ENCODE measurements around the gene GMPR2. TPM values are rescaled to one million over a fixed set of nuclear protein-coding genes. Genes with fewer than 3 reads are reported as not detected.
"Not testable (repeated sequence)": the region's sequence is repeated elsewhere in the genome, so short reads cannot be mapped to it uniquely, and the experiment has no call there.

GMPR2 gene
- total and polyA plus RNA-seq, 10 donors, result 42.2 to 85.6 (median 62.8) TPM

DNA sequence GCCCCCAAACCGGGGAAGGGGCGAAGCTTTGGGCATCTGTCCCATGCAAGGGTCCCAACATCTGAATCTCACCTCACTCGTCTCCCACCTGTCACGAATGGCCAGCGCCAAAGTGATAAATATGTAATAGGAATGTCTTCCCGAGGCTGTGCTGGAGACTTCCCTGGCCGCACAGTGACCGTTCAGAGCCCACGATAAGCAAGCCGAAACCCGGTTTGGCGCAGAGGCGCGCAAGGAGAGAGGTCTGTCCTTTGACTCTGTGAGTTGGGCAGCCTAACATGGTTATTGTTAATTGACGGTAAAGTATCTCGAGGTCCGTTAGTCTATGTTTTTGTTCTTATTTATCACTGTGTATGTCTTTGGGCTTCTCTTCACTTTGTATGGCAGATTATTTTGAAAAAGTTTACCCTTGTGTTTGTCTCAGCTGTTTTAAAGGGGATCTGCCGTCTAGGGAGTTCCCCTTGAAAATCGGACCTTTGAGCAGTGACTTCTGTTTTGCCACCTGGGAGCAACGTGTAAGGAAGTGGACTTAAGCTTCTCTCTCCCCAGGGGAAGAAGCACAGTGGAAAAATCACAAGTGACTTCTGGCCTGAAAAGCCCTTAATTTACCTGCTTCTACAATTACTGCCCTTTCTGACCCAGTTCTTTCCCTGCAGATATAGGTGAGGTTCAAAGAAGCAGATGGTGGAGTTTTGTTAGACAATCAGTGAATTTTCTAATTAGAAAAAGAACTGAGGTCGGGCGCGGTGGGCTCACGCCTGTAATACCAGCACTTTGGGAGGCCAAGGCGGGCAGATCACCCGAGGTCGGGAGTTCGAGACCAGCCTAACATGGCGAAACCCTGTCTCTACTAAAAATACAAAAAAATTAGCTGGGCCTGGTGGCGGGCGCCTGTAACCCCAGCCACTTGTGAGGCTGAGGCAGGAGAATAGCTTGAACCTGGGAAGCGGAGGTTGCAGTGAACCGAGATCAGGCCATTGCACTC lies 36.4 kb upstream of the GMPR2 start:
- Histone ChIP-seq H3K36me3 (peaks cover 0 to 47% (median 13%) of the 10 kb centered on the region in 6 donors), H3K27me3 (replicated peaks in 1 of 7) (no peaks in the 10 kb centered on the region), H3K9me3 (no peaks in the 10 kb centered on the region), H3K4me1 (peaks cover 28 to 76% (median 45%) of the 10 kb centered on the region in 6 donors), H3K27ac (peak overlapping the region; percentile 95 to 100 (median 98)), H3K4me3 (peak overlapping the region; percentile 61 to 90 (median 84))
- WGBS, 5 donors, result 27 to 35% (median 30%) methylated on average over 31 to 33 of the region's 33 CpGs
- no peak for DNase-seq
- intact Hi-C loops (cut with DNase I; ENCODE audit: low total_unique reads), result no loop called here
- TF ChIP-seq, protein P1, sequence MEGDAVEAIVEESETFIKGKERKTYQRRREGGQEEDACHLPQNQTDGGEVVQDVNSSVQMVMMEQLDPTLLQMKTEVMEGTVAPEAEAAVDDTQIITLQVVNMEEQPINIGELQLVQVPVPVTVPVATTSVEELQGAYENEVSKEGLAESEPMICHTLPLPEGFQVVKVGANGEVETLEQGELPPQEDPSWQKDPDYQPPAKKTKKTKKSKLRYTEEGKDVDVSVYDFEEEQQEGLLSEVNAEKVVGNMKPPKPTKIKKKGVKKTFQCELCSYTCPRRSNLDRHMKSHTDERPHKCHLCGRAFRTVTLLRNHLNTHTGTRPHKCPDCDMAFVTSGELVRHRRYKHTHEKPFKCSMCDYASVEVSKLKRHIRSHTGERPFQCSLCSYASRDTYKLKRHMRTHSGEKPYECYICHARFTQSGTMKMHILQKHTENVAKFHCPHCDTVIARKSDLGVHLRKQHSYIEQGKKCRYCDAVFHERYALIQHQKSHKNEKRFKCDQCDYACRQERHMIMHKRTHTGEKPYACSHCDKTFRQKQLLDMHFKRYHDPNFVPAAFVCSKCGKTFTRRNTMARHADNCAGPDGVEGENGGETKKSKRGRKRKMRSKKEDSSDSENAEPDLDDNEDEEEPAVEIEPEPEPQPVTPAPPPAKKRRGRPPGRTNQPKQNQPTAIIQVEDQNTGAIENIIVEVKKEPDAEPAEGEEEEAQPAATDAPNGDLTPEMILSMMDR (IDR thresholded peaks at IDR 0.05 in 8 of 11, conservative IDR thresholded peaks at IDR 0.05 in 3 of 11), result no peak
- no peak for TF ChIP-seq POLR2AphosphoS5 (IDR thresholded peaks at IDR 0.05)

DNA sequence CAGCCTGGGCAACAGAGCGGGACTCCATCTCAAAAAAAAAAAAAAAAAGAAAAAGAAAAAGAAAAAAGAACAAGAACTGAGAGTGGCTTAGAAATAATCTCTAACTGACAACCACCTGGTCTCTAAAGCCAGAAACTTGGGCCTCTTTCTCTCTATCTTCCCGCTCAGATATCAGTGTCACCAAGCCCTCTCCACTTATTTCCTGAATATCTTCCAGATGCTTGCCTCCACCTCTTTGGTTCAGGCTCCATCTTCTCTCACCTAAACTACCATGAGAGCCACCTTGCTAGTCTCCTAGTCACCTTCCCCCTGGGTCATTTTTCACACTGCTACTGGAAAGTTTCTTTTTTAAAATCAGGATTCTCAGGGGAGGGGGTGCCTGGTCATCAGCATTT lies 35.7 kb upstream of the GMPR2 start:
- H3K4me3 ChIP-seq, result peak overlapping the region in 3 of 8 donors; percentile 78 to 90 (median 85)
- H3K9me3 ChIP-seq, result peaks cover 0 to under 1% (median 0%) of the 10 kb centered on the region in 8 donors
- TF ChIP-seq POLR2A (IDR thresholded peaks at IDR 0.05), result no peak
- TF ChIP-seq, protein P1 (IDR thresholded peaks at IDR 0.05 in 8 of 11, conservative IDR thresholded peaks at IDR 0.05 in 3 of 11), result no peak
- TF ChIP-seq POLR2AphosphoS5 (IDR thresholded peaks at IDR 0.05), result no peak
- DNase-seq, result no peak
- intact Hi-C loops (cut with DNase I; ENCODE audit: low total_unique reads), result no loop called here
- H3K27me3 ChIP-seq (replicated peaks in 1 of 7), result no peaks in the 10 kb centered on the region
- WGBS, 5 donors, result 54 to 93% (median 68%) methylated on average over 2 of the region's 2 CpGs
- peaks cover 0 to 47% (median 12%) of the 10 kb centered on the region in 6 donors for H3K36me3 ChIP-seq
- H3K27ac ChIP-seq, result peak overlapping the region in 4 of 8 donors; percentile 95 to 98 (median 97)
- H3K4me1 ChIP-seq, result peaks cover 28 to 70% (median 45%) of the 10 kb centered on the region in 6 donors

DNA sequence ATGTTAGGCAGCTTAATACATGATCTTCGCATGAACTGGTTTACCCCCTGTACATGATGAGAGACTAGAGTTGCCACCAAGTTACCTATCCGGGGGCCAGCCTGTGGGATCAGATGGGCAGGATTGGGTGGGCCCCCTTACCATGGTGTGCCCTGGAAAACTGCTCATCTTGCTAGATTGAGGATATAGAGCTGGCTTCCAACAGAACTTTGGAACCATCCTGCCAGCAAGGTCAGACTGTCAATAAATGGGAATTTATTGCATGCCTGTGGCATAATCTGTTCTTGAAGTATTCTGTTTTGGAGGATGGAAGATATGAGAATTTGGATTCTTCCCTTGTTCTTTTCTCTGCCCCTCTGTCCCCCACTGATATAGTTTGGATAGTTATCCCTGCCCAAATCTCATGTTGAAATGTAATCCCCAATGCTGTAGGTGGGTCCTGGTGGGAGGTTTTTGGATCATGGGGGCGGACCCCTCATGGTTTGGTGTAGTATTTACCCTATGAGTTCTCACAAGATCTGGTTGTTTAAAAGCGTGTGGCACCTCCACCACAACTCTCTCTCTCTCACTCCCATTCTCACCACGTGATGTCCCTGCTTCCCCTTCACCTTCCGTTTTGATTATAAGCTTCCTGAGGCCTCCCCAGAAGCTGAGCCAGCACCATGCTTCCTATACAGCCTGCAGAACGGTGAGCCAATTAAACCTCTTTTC lies 33.8 kb upstream of the GMPR2 start:
- WGBS, 5 donors, result 66 to 82% (median 73%) methylated on average over 7 of the region's 7 CpGs

DNA sequence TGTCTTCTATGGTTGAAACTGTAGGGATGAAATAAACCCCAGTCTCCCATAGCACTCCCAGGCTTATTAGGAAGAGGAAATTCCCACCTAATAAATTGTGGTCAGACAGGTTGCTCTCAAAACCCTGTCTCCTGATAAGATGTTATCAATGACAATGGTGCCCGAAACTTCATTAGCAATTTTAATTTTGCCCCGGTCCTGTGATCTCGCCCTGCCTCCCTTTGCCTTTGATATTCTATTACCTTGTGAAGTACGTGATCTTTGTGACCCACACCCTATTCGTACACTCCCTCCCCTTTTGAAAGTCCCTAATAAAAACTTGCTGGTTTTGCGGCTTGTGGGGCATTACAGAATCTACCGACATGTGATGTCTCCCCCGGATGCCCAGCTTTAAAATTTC lies 30.2 kb upstream of the GMPR2 start:
- H3K27ac ChIP-seq; H3K9me3 ChIP-seq; intact Hi-C loops (cut with DNase I; ENCODE audit: low total_unique reads); H3K4me3 ChIP-seq; H3K27me3 ChIP-seq (replicated peaks in 1 of 7); DNase-seq: not testable (repeated sequence)
- peaks cover 3 to 87% (median 29%) of the 10 kb centered on the region in 6 donors for H3K36me3 ChIP-seq
- peaks cover 8 to 38% (median 18%) of the 10 kb centered on the region in 6 donors for H3K4me1 ChIP-seq
- 91 to 96% (median 96%) methylated on average over 8 of the region's 8 CpGs for WGBS, 5 donors

More for the DNA sequence above, 33.8 kb upstream of the GMPR2 start:
- peaks cover 0 to 5% (median 0%) of the 10 kb centered on the region in 8 donors for H3K9me3 ChIP-seq
- TF ChIP-seq POLR2AphosphoS5 (IDR thresholded peaks at IDR 0.05) (no peak), POLR2A (IDR thresholded peaks at IDR 0.05) (no peak)
- TF ChIP-seq, protein P1 (IDR thresholded peaks at IDR 0.05 in 8 of 11, conservative IDR thresholded peaks at IDR 0.05 in 3 of 11), result no peak
- H3K36me3 ChIP-seq, result peaks cover 0 to 54% (median 8%) of the 10 kb centered on the region in 6 donors
- H3K4me3 ChIP-seq, result no peak overlapping the region
- no peak for DNase-seq
- peaks cover 27 to 55% (median 42%) of the 10 kb centered on the region in 6 donors for H3K4me1 ChIP-seq
- intact Hi-C loops (cut with DNase I; ENCODE audit: low total_unique reads), result no loop called here
- peak overlapping the region in 1 of 8 donors; percentile 16 for H3K27ac ChIP-seq
- H3K27me3 ChIP-seq (replicated peaks in 1 of 7), result no peaks in the 10 kb centered on the region

DNA sequence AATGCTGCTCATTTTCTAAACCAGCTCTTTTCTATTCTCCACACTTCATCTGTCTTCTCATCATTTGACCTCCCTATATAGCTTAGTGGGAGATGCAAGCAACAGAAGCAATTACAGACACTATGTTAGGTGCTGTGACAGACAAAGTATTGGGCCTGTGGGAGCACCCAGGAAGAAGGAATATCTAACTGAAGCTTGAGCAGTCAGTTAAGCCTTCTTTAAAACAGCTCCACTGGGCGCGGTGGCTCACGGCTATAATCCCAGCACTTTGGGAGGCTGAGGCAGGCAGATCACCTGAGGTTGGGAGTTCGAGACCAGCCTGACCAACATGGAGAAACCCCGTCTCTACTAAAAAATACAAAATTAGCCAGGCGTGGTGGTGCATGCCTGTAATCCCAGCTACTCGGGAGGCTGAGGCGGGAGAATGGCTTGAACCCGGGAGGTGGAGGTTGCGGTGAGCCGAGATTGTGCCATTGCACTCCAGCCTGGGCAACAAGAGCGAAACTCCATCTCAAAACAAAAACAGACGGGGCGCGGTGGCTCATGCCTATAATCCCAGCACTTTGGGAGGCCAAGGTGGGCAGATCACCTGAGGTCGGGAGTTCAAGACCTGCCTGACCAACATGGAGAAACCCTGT lies 29.4 kb upstream of the GMPR2 start:
- H3K4me3 ChIP-seq; H3K9me3 ChIP-seq; H3K27ac ChIP-seq; intact Hi-C loops (cut with DNase I; ENCODE audit: low total_unique reads); H3K27me3 ChIP-seq (replicated peaks in 1 of 7); DNase-seq: not testable (repeated sequence)
- Histone ChIP-seq H3K36me3 (peaks cover 5 to 95% (median 36%) of the 10 kb centered on the region in 6 donors), H3K4me1 (peaks cover 6 to 38% (median 12%) of the 10 kb centered on the region in 6 donors)
- WGBS, 5 donors, result 95 to 99% (median 97%) methylated on average over 15 to 16 of the region's 16 CpGs

Data from spleen (tissue), 11 donors.